ENCODE results near the gene LPIN1. TPM values are rescaled to one million over a fixed set of nuclear protein-coding genes. Genes with fewer than 3 reads are reported as not detected.
A peak's percentile ranks its signal among the peaks of the same experiment; 100 is the strongest.

LPIN1 gene
- total RNA-seq, 1 experiment from 2014 or later: 13.9 TPM

GRCh38 chr2:11808016-11808400, 61.6 kb downstream of the LPIN1 start:
- no peak overlapping the region for H3K4me3 Mint-ChIP-seq
- TF ChIP-seq ZNF512 (CRISPR knock-in tag; IDR thresholded peaks at IDR 0.05; ENCODE audit: borderline replicate concordance): no peak
- no peak for TF ChIP-seq PRRX2 (CRISPR knock-in tag; IDR thresholded peaks at IDR 0.05)
- no peak for TF ChIP-seq NR2C2 (CRISPR knock-in tag; IDR thresholded peaks at IDR 0.05)
- TF ChIP-seq OVOL2 (CRISPR knock-in tag; IDR thresholded peaks at IDR 0.05; ENCODE audit: borderline replicate concordance): no peak
- TF ChIP-seq, protein P1, sequence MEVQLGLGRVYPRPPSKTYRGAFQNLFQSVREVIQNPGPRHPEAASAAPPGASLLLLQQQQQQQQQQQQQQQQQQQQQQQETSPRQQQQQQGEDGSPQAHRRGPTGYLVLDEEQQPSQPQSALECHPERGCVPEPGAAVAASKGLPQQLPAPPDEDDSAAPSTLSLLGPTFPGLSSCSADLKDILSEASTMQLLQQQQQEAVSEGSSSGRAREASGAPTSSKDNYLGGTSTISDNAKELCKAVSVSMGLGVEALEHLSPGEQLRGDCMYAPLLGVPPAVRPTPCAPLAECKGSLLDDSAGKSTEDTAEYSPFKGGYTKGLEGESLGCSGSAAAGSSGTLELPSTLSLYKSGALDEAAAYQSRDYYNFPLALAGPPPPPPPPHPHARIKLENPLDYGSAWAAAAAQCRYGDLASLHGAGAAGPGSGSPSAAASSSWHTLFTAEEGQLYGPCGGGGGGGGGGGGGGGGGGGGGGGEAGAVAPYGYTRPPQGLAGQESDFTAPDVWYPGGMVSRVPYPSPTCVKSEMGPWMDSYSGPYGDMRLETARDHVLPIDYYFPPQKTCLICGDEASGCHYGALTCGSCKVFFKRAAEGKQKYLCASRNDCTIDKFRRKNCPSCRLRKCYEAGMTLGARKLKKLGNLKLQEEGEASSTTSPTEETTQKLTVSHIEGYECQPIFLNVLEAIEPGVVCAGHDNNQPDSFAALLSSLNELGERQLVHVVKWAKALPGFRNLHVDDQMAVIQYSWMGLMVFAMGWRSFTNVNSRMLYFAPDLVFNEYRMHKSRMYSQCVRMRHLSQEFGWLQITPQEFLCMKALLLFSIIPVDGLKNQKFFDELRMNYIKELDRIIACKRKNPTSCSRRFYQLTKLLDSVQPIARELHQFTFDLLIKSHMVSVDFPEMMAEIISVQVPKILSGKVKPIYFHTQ (CRISPR knock-in tag; IDR thresholded peaks at IDR 0.05): no peak
- no peak for TF ChIP-seq TEAD4 (CRISPR knock-in tag; IDR thresholded peaks at IDR 0.05)
- no peak for TF ChIP-seq JAZF1 (CRISPR knock-in tag; IDR thresholded peaks at IDR 0.05)
- TF ChIP-seq ZNF232 (CRISPR knock-in tag; IDR thresholded peaks at IDR 0.05): no peak
- no peak for TF ChIP-seq NFYB (CRISPR knock-in tag; conservative IDR thresholded peaks at IDR 0.05; ENCODE audit: low read depth)
- no peak for TF ChIP-seq MLX (CRISPR knock-in tag; IDR thresholded peaks at IDR 0.05)
- TF ChIP-seq USF1 (CRISPR knock-in tag; IDR thresholded peaks at IDR 0.05): no peak
- no peak for TF ChIP-seq FOXP4 (CRISPR knock-in tag; IDR thresholded peaks at IDR 0.05)
- TF ChIP-seq, protein P2, sequence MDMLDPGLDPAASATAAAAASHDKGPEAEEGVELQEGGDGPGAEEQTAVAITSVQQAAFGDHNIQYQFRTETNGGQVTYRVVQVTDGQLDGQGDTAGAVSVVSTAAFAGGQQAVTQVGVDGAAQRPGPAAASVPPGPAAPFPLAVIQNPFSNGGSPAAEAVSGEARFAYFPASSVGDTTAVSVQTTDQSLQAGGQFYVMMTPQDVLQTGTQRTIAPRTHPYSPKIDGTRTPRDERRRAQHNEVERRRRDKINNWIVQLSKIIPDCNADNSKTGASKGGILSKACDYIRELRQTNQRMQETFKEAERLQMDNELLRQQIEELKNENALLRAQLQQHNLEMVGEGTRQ (CRISPR knock-in tag; IDR thresholded peaks at IDR 0.05): no peak
- TF ChIP-seq ZNF671 (CRISPR knock-in tag; IDR thresholded peaks at IDR 0.05): no peak
- no peak for TF ChIP-seq ZNF532 (CRISPR knock-in tag; IDR thresholded peaks at IDR 0.05; ENCODE audit: borderline replicate concordance)
- TF ChIP-seq ZNF317 (CRISPR knock-in tag; IDR thresholded peaks at IDR 0.05; ENCODE audit: borderline replicate concordance, low read depth): no peak
- no peak for TF ChIP-seq NR3C1 (CRISPR knock-in tag; conservative IDR thresholded peaks at IDR 0.05; ENCODE audit: low read depth)
- peaks cover 38% of the 10 kb centered on the region for H3K36me3 Mint-ChIP-seq
- H3K27ac Mint-ChIP-seq: 0 out of 2 replicates have a peak overlapping the region, but pooled peaks have one; percentile 18
- ChIA-PET POLR2A (no interaction called here), CTCF (no interaction called here)
- no peaks in the 10 kb centered on the region for H3K9me3 Mint-ChIP-seq
- no peaks in the 10 kb centered on the region for H3K27me3 Mint-ChIP-seq (ENCODE audit: low read depth)
- no peak for ATAC-seq
- no peaks in the 10 kb centered on the region for H3K4me1 Mint-ChIP-seq
- no peak for DNase-seq (ENCODE audit: low spot score)
